HL-60 (cell line): ENCODE results near the gene HMGN3.

Experiments
- DNase-seq, 2 experiments: peaks; one replicate each; pipeline ENCODE4 v3.0.0-alpha.2; 2010 to 2020; ENCODE audit warnings: low read depth in 1 of 2, low spot score in 1 of 2
- H3K27ac ChIP-seq: fragments of 250-450 bp; sonication (Bioruptor Pico); replicated peaks from 2 replicates; pipeline ENCODE4 v1.5.1; 2020; ENCODE audit warnings: mild to moderate bottlenecking, moderate library complexity
- H3K27me3 ChIP-seq: fragments of 250-450 bp; sonication (Bioruptor Pico); 2 replicates; pipeline ENCODE4 v1.5.1; 2021; ENCODE audit warnings: mild to moderate bottlenecking, moderate library complexity; ENCODE audit not compliant: insufficient read depth, poor library complexity, severe bottlenecking
- H3K4me3 ChIP-seq: replicated peaks from 2 replicates; pipeline ENCODE4 v1.5.1; 2011; ENCODE audit warnings: mild to moderate bottlenecking, control low read depth, low read length; ENCODE audit not compliant: insufficient read depth
- CTCF ChIP-seq: IDR thresholded peaks from one replicate; pipeline ENCODE4 v1.5.1; 2011; ENCODE audit warnings: low read length, control low read depth, inconsistent platforms; ENCODE audit not compliant: insufficient read depth
- GABPA ChIP-seq: IDR thresholded peaks from 2 replicates; pipeline ENCODE4 v1.6.1; 2012; ENCODE audit warnings: low read depth
- POLR2AphosphoS5 ChIP-seq: IDR thresholded peaks from 2 replicates; pipeline ENCODE4 v1.6.1; 2012; ENCODE audit warnings: low read depth
- REST ChIP-seq: IDR thresholded peaks from 2 replicates; pipeline ENCODE4 v1.6.1; 2012; ENCODE audit warnings: low read depth; ENCODE audit not compliant: insufficient replicate concordance
- SPI1 ChIP-seq: IDR thresholded peaks from 2 replicates; pipeline ENCODE4 v1.6.1; 2012; ENCODE audit warnings: low read depth, mild to moderate bottlenecking, borderline replicate concordance

Gene HMGN3

GRCh38 chr6:79249136-79249535 is 14.7 kb upstream of the HMGN3 start:
- no peak for DNase-seq
- no peak overlapping the region for H3K4me3 ChIP-seq
- no peak overlapping the region for H3K27ac ChIP-seq
- no peaks in the 10 kb centered on the region for H3K27me3 ChIP-seq
- TF ChIP-seq SPI1: no peak
- TF ChIP-seq POLR2AphosphoS5: no peak
- no peak for TF ChIP-seq REST
- no peak for TF ChIP-seq CTCF
- TF ChIP-seq GABPA: no peak

- H3K4me3 ChIP-seq: no peak overlapping the region
- H3K27ac ChIP-seq: no peak overlapping the region
- no peak for TF ChIP-seq REST
- TF ChIP-seq SPI1: no peak
- no peak for TF ChIP-seq POLR2AphosphoS5
- TF ChIP-seq GABPA: no peak
- no peak for TF ChIP-seq CTCF
- no peaks in the 10 kb centered on the region for H3K27me3 ChIP-seq
- no peak for DNase-seq
Observed at GRCh38 chr6:79246891-79247290, 12.4 kb upstream of the HMGN3 start.

- Histone ChIP-seq H3K27me3 (no peaks in the 10 kb centered on the region), H3K27ac (no peak overlapping the region), H3K4me3 (no peak overlapping the region)
- no peak for TF ChIP-seq SPI1
- TF ChIP-seq REST: no peak
- TF ChIP-seq CTCF: no peak
- no peak for TF ChIP-seq POLR2AphosphoS5
- no peak for TF ChIP-seq GABPA
- no peak for DNase-seq
Observed at GRCh38 chr6:79241228-79241627, 6.7 kb upstream of the HMGN3 start.
